SK-MEL-5 (cell line): ENCODE results near the gene CLINT1. TPM values are rescaled to one million over a fixed set of nuclear protein-coding genes. Genes with fewer than 3 reads are reported as not detected.

Source experiments
- DNase-seq: peaks from one replicate; pipeline ENCODE4 v3.0.0-alpha.2; 2016; ENCODE audit warnings: low read depth, low spot score
- in situ Hi-C: cut with HindIII; loops from 2 replicates; pipeline ENCODE4 v1.10.0; 2016; ENCODE audit warnings: low sequenced_read_pairs, high pct_unique_total_duplicates, low pct_unique_long_range_greater_than_20kb
- total RNA-seq: library from RNA; depleted of rRNA; stranded (reverse); fragments of >200 nt; shearing (Covaris generic); gene quantifications from 2 replicates; pipeline ENCODE4 v1.2.3, GENCODE V29; 2014

Gene CLINT1
- total RNA-seq, 1 experiment from 2014 or later, result 48.3 TPM

DNA sequence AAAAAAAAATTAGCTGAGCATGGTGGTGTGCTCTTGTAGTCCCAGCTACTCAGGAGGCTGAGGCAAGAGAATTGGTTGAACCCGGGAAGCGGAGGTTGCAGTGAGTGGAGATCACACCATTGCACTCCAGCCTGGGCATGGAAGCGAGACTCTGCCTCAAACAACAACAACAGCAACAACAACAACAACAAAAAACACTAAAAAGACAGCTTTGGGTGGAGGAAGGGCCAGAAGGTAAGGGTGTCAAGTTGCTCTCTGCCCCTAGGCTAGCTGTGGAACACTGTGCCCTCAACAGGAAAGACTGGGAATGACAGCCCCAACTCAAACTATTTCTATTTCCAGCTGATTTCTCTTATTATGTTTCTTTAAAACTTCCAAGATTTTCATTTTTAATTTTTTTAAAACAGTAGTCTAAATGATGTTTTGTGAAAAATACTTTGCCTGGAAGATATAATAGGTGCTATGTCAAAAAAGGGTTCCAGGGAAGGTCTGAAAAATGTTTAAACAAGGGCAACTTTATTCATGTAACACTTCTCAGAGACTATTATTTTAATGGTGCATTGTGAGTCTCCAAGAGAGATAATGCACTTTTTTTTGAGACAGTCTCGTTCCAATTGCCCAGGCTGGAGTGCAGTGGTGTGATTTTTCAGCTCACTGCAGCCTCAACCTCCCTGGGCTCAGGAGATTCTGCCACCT, 29.9 kb downstream of the CLINT1 start:
- peak; percentile 58 for DNase-seq
- in situ Hi-C loops, result no loop called here

DNA sequence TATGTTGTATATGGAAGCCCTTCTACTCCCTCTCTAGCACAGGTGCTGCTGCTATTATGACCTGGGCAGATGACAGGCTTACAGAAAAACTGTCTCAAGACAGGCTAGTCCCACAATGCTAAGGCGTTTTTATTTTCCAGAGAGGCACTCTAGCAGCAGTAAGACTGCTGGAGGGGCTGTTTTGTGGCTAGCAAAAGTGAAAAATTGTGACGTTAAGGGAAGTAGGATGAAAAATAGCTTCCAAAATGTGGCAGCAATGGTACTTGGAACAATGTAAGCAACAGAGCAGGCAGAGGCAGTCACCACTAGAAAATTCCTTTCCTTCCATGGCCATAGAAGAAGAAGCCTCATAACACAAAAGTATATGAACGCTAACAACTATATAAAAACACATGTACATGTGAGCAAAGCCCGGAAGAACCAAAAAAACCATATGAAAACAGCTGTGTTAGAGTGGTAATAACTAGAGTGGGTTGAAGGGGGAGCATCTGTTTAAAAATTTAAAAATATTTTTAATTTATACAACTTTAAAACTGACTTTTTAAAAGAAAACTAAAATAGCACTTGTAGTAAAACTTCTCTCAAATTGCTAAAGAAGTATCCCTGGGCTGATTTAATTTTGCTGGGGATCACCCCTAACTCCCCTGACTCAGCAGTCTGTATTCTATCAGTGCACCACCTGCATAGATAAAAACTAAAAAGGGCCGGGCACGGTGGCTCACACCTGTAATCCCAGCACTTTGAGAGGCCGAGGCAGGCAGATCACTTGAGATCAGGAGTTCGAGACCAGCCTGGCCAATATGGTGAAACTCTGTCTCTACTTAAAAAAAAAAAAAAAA, 30.6 kb downstream of the CLINT1 start:
- in situ Hi-C loops, result no loop called here
- peak; percentile 46 for DNase-seq

- in situ Hi-C loops, result no loop called here
These were observed 31.5 kb downstream of the CLINT1 start for GRCh38 chr5:157827423-157827822.

DNA sequence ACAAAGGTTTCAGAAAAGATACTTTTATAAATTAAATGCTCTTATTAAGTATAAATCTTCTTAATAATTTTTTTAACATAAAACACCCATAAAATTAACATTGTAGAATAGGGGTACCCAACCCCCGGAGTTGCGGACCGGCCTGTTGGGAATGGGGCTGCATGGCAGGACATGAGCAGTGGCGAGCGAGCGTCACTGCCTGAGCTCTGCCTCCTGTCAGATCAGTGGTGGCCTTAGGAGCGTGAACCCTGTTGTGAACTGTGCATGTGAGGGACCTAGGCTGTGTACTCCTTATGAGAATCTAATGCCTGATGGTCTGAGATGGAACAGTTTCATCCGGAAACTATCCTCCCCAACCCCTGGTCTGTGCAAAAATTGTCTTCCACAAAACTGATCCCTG, 35.3 kb downstream of the CLINT1 start:
- no peak for DNase-seq
- in situ Hi-C loops, result no loop called here

More at GRCh38 chr5:157827423-157827822, 31.5 kb downstream of the CLINT1 start:
- no peak for DNase-seq

DNA sequence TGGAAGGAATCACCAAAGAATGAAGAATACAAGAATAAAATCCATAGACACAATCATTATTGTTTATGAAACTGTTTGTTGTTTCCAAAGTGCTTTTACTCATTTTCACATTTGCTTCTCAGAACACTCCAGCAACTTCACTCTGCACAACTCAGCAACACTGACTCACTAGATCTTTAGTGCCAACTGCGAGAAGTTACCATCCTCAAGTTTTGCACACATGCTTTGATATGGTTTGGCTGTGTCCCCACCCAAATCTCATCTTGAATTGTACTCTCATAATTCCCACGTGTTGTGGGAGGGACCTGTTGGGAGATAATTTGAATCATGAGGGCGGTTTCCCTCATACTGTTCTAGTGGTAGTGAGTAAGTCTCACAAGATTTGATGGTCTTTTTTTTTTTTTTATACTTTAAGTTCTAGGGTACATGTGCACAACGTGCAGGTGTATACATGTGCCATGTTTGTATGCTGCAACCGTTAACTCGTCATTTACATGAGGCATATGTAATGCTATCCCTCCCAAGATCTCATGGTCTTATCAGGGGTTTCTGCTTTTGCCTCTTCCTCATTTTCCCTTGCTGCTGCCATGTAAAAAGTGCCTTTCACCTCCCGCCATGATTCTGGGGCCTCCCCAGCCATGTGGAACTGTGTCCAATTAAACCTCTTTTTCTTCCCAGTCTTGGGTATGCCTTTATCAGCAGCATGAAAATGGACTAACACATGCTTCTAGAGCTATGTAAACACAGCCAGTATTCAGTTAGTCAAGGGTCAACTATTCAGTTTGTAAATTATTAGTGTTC, 36.9 kb downstream of the CLINT1 start:
- DNase-seq, result no peak
- in situ Hi-C loops, result no loop called here

GRCh38 chr5:157821405-157821804, 37.5 kb downstream of the CLINT1 start:
- no peak for DNase-seq
- in situ Hi-C loops, result no loop called here

- in situ Hi-C loops, result no loop called here
These were observed 38.2 kb downstream of the CLINT1 start for GRCh38 chr5:157820593-157821252.

GRCh38 chr5:157819502-157820115, 39.3 kb downstream of the CLINT1 start:
- in situ Hi-C loops, result no loop called here
- peak; percentile 96 for DNase-seq

More at GRCh38 chr5:157820593-157821252, 38.2 kb downstream of the CLINT1 start:
- DNase-seq, result peak; percentile 67

DNA sequence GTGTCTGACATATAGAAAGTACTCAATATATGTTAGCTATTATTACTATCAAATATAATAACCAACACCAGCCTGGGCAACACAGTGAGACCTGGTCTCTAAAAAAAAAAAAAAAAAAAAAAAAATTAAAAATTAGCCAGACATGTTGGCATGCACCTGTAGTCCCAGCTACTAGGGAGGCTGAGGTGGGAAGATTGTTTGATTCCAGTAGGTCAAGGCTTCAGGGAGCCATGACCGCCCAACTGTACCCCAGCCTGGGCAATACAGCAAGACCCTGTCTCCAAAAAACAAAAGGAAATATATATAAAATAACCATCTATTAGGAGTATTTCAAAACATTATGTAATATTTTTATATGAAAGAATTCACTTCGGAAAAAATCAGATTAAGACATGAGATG, 40.6 kb downstream of the CLINT1 start:
- DNase-seq, result no peak
- in situ Hi-C loops, result no loop called here

DNA sequence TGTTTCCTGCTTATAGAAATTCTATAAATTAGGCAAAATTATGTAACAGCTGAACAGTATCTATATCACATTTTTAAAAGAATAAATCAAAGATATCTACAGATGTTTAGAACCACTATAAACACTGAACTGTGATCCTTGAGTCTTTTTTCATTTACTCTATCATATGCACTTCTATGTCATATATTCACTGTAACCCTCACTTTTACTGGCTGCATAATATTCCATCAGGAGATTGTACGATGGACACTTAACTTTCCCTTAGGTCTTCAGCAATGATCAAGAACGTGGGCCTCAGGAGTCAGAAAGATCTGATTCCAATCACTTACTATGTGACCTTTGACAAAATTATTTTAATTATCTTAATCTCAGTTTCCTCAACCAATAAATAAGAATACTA, 41.0 kb downstream of the CLINT1 start:
- no peak for DNase-seq
- in situ Hi-C loops, result no loop called here

- no peak for DNase-seq
- in situ Hi-C loops, result no loop called here
These were observed 41.6 kb downstream of the CLINT1 start for GRCh38 chr5:157817387-157817702.

DNA sequence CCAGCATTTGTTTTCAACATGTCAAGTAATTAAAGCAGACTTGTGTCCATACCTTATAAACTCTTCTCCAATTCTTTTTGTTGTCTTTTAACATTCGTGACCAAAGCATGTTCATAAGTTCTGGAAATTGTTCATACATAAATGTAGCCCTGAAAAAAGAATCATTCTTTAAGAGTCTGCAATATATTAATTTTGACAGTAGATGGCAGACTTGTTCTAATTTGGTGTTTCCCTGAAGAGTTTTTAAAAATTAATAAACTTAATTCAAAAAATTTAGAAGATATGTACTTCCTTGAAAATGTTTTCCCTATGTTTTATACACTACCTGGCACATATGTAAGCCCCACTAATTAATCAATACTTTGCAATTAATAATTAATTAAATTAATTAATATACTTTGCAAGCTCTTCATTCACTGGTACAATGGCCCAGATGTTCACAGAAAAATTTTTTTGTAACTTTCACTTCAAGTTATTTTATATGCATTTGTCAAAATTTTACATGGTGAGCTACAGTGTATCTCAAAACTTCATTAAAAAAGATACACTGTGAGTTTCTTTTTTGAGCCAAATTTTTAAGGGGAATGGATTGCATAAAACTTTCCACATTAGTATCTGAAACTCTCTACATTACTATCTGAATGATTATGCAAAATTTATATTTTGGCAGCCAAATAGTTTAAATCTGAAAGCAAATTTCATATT, 42.1 kb downstream of the CLINT1 start:
- in situ Hi-C loops, result no loop called here
- DNase-seq, result peak; percentile 41

GRCh38 chr5:157812086-157812485, 46.9 kb downstream of the CLINT1 start:
- in situ Hi-C loops, result no loop called here

DNA sequence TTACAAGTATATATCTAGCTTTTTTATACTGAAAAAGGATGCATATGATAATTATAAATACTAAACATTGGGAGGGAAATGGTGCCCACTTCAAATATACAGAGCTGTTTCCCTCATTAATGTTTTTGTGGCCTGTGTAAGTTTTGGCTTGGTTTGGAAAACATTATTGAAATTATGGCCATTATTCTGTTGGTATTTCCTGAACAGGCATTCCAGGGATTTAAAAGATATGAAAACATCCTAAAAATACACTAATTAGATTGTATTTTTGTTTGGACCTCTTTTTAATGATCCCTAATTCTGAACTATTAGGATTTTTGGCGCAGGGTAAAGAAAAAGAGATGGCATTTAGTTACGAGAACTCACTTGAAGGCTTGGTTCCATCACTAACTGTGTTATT, 50.9 kb downstream of the CLINT1 start:
- no peak for DNase-seq
- in situ Hi-C loops, result no loop called here

More at GRCh38 chr5:157812086-157812485, 46.9 kb downstream of the CLINT1 start:
- no peak for DNase-seq

GRCh38 chr5:157802736-157803135, 56.2 kb downstream of the CLINT1 start:
- DNase-seq, result no peak
- in situ Hi-C loops, result no loop called here

DNA sequence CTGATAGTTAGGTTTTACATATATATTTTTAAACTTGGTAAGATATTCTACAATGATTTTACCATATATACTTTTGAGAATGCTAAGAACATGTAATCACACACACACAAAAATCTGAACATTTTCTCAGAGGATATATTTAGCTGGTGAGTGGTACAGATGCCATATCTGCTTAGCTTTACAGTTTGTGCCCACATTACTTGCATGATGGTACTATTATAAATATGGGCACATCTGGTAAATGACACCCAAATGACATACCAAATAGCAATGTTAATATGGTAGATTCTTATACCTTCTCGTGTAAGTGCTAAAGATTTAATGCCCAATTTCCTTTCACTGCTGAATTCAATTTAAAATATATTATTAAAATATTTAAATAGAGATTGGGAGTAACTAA, 58.8 kb downstream of the CLINT1 start:
- DNase-seq, result no peak
- in situ Hi-C loops, result no loop called here

- in situ Hi-C loops, result no loop called here
- no peak for DNase-seq
These were observed 59.4 kb downstream of the CLINT1 start for GRCh38 chr5:157799578-157799977.
